ENCODE results near the gene KLHL24.
"Not testable (repeated sequence)": the region's sequence is repeated elsewhere in the genome, so short reads cannot be mapped to it uniquely, and the experiment has no call there.

KLHL24 gene

DNA sequence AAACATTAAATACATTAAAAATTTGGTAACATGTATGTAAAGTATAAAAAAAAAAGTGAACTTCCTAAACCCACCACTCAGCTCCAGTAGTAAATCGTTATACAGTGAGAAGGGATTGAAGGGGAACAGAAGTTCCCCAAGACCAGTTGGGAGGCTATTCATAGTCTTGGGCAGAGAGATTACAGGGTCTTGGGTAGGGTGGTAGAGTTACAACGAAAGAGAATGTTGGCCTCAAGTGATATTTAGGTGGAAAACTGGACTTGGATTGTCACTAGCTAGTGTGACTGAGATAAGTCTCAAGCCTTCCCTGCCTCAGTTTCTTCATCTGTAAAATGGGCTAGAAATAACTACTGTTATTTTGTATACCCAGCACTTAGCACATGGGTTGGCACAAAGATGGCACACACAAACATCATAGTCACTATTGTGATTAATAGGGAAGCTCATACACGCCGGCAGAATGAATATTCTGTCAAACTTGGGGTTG lies 61.7 kb downstream of the KLHL24 start:
- DNase-seq (ENCODE audit: low read depth in 3 of 3) = no peak

DNA sequence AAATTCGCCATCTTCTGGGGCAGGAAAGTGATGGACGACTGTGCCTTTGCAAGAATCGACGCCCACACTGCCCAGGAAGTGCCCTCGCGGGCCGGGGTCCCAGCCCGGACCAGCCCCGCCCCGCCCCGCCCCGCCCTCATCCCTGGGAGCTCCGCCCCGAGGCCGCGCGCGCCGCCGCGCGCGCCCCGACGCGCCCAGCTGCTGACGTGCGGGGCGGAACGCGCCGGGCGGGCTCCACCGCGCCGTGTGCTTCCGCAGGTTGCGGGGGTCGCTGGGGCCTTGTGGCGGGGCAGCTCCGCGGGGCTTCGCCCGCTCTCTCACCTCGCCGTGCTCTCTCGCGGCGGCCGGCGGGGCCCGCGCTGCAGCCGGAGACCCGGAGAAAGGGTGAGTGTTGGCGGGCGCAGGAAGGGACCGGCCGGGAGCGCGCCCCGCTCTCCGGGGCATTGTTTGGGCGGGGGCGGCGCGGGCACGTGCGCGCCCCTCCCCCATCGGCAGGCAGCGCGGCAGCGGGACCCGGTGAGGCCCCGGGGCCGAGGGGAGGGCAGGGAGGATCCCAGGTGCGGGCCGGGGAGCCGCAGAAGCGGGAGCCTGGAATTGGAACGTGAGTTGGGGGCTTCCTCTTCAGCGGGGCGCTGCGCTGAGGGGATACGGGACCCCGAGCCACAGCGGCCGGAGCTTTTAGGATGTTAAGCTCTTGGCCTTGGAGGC lies 62.3 kb downstream of the KLHL24 start, which contains the start of gene YEATS2:
Gene YEATS2 (plus strand): TSS at position 188 of the 708 bp plus-strand sequence. CDS start 17,366 bp downstream, outside the sequence.
- peak; percentile 70 to 79 (median 73) for DNase-seq (ENCODE audit: low read depth in 3 of 3)

DNA sequence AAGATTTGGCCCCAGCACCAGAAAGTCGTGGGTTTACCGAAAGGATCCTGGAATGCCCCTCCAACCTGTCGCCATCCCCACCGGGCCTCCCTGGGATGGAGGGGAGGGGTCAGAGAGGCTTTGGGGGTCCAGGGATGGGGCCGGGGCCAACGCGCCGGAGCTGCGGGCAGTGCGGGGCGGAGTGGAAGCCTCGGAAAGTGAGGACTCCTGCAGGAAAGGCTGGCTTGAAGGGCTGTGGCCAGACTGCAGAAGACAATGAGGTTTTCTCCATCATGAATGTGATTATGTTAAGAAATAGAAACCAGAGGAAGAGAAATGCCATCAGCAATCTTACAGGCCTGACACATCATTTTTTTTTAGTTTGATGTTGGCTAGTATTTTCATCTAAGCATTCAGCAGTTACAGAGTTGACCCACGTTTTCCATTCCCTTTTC lies 62.9 kb downstream of the KLHL24 start:
- peak in 2 of 3 donors; percentile 3 to 9 for DNase-seq (ENCODE audit: low read depth in 3 of 3)

DNA sequence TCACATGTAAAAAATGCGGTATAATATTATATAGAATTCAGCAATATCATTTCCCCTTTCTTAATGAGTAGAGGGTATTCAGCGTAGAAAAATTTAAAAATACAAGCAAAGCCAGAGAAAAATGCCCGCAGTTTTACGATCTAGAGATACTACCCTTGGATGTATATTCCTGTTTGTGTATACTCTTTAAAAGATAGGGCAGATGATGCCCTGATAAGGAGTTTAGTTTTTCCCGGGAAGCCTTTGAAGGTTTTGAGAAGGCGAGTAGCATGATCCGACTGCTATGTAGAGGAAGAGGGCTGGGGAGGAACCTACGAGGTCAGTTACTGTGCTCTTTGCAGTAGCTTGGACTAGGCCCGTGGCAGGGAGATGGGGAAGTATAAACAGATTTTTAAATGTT lies 63.3 kb downstream of the KLHL24 start:
- no peak for DNase-seq (ENCODE audit: low read depth in 3 of 3)

DNA sequence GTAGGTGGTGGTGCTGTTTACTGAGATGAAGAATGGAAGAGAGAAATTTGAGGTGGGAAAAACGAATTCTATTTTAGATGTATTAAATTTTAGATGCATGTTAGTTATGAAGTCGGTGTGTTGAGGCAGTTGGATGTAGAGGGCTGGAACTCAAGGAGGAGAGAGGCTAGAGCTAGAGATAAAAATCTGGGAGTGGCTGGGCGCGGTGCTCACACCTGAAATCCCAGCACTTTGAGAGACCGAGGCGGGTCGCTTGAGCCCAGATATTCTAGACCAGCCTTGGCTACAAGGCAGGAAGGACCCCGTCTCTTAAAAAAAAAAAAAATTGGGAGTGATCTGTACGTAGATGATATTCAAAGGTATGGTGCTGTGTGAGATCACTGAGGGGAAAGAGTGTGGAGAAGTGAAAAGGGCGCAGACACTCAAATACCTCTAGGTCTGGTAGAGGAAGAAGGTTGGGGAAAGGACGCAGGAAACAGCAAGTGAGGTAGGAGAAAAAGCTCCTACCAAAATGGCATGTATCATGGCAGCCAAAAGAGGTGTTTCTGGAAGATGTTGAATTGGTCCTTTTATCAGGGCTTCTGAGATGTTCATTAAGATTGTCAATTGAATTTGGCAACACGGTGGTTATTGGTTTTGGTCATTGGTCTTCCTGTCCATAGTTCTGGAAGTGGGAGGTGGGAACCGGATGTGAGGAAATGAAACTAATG lies 64.0 kb downstream of the KLHL24 start:
- no peak for DNase-seq (ENCODE audit: low read depth in 3 of 3)

DNA sequence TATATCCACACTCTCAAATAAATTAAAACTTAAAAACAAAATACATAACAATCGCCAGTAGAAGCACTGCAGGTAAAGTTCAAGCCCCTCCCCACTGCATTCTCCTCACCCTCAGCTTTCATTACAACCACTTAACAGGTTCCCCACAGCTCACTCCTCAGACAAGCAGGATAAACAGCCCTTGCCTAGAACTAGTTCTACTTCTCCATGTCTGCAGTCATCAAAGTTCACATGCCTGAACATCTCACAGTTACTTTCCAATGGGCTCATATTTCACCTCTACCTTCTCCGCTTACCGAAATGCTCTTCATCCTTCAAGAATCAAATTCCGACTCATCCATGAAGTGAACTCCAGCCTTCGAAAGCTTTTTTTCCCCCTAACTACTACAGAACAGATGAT lies 66.3 kb downstream of the KLHL24 start:
- DNase-seq (ENCODE audit: low read depth in 3 of 3) = no peak

DNA sequence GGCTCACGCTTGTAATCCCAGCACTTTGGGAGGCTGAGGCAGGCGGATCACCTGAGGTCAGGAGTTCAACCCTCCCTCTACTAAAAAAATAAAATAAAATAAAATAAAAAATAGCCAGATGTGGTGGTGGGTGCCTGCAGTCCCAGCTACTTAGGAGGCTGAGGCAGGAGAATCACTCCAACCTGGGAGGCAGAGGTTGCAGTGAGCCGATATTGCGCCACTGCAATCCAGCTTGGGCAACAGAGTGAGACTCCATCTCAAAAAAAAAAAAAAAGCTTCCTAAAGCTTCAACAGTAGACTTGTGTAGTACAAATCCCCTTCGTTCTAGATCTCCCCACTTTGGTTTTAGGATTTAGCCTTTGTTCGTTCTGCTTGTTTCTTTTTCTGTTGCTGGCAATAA lies 68.5 kb downstream of the KLHL24 start:
- DNase-seq (ENCODE audit: low read depth in 3 of 3) = not testable (repeated sequence)

DNA sequence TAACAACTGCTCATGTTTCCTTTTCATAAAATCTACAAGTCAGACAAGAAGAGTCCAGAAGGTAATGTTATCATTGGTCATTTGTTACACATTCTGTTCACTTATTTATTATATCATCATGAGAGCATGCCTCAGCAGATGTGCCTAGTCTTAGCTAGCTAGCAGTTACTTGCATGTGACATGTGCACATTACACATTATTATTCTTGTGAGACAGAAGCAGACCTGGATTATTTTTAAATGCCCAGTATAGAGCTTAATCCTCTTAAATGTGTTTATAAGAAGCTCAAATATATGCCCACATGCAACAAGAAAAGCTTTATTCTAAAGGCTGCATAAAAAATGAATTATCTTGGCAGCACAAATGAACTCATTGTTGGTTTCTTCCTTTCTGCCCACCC lies 74.8 kb downstream of the KLHL24 start:
- no peak for DNase-seq (ENCODE audit: low read depth in 3 of 3)

DNA sequence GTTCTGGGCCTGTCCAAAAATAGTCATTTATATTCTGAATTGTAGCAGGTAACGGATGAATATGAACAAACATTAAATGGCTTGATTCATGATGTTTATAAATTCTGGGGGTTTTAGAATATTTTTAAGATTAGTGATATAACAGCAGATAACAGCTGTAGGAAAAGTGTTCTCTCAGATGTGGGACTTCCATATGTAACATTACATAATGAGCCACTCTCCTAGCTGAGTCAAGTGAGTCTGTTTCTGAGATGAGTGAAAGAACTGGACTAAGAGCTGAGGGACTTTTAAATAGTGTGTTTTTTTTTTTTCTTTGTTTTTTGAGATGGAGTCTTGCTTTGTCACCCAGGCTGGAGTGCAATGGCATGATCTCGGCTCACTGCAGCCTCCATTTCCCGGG lies 76.1 kb downstream of the KLHL24 start:
- no peak for DNase-seq (ENCODE audit: low read depth in 3 of 3)

DNA sequence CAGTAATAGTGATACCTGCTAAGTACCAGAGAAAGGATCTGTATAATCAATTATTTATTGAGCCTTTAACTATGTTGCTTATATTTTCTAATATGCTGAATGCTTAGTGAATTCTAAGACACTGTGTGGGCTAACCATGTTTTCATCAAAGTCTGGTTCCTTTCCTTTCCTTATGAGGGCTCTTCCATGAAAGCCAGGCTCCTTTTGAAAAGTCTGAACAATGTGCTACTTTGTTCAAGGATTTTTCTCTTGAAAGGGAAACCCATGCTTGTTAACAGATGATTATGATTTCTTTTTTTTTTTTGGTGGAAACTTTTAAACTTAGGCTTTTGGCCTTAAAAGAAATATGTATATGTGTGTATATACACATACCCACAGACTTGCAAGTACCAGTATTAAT lies 79.2 kb downstream of the KLHL24 start:
- no peak for DNase-seq (ENCODE audit: low read depth in 3 of 3)

DNA sequence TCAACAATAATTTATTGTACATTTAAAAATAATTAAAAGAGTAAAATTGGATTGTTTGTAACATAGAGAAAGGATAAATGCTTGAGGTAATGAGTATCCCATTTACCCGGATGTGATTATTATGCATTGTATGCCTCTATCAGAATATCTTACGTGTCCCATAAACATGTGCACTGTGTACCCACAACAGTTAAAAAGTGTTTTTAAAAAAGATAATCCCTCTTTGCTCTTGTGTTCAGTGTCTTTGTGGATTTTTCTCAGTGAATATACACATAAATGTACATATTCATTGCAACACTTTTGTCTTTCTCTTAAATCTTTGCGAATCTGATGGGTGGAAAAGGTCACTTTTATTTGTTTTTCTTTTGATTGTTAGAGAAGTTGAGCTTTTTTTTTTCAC lies 82.6 kb downstream of the KLHL24 start:
- DNase-seq (ENCODE audit: low read depth in 3 of 3) = no peak

DNA sequence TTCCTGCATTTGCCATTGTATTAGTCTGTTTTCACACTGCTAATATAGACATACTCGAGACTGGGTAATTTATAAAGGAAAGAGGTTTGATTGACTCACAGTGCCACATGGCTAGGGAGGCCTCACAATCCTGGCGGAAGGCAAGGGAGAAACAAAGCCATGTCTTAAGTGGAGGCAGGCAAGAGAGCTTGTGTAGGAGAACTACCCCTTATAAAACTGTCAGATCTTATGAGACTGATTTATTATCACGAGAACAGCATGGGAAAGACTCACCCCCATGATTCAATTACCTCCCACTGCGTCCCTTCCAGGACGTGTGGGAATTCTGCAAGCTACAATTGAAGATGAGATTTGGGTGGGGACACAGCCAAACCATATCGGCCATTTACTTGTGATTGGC lies 90.0 kb downstream of the KLHL24 start:
- DNase-seq (ENCODE audit: low read depth in 3 of 3) = no peak

DNA sequence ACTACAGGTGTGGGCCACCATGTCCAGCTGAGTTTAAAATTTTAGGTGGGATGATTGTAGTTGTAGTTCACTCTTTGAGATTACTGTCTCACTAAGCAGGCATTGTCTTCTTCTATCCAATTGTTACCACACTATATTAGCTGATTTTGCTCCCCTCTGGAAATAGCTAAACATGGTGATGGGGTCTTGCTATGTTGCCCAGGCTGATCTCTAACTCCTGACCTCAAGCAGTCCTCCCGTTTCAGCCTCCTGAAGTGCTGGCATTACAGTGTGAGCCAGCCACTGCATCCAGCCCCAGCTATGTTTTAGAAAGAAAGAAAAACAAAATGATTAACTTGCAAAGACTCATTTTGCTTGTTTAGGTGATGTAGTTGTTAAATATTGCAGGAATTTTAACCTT lies 92.8 kb downstream of the KLHL24 start:
- DNase-seq (ENCODE audit: low read depth in 3 of 3) = no peak

DNA sequence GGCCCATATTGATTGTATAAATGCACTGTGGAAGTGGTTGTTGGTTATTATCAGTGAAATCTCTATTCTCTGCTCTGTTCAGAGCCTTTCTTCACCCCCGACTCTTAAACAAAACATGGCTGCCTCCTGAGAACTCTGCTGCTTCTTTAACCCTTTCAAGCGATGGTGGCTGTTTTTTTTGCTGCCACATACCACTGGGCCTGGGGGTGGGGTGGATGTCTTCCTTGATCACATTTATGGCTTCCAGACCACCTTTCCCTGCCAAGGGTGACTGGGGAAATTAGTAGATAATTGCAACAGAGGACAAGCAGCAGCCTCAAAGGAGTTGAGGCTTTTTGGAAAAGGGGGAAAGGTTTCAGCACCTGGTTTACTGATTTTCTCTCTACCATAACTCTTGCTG lies 94.9 kb downstream of the KLHL24 start:
- no peak for DNase-seq (ENCODE audit: low read depth in 3 of 3)

DNA sequence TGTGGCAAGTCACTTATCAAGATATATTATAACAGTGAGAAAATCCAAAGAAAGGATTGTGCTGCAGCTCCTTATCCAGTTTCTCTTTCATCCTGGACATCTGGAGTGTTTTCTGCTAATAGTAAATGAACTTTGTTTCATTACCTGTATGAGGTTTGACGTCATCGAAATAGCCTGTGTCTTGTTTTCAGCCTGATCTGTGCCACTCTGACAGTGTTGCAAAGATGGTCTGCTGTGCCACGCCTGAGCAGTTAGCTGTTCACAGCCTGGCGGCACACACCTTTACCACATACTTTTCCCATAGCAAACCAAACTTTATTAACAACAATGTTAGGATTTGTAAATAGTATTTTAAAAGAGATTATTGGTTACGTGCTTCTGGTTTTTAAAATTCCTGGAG lies 96.2 kb downstream of the KLHL24 start:
- no peak for DNase-seq (ENCODE audit: low read depth in 3 of 3)

DNA sequence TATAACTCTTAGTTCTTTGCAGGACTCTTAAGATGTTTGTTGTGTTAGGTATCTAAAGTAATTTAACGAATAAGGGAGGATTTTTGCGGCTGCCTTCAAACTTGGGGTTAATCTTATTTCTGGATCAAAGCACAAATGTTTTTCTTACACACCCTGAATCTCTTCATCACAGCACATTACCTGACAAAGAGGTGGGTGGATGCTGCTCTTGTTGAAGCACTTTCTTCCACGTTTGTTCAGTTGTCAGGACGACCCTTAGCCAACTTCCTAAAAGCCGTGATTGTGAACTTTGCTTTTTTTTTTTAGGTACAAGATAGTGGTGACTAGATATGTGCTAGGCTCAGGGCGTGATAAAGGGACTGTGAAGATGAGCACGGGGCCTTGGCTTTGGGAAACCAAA lies 98.1 kb downstream of the KLHL24 start:
- no peak for DNase-seq (ENCODE audit: low read depth in 3 of 3)

Data from stimulated activated CD4-positive, alpha-beta T cell treated with anti-CD3 and anti-CD28 coated beads, TNF-alpha, amount 100 ng/mL, for 48 hours (primary cell).